COLO668 (cell line): ENCODE data around the gene KCNK10.
"Not testable (repeated sequence)": the region's sequence is repeated elsewhere in the genome, so short reads cannot be mapped to it uniquely, and the experiment has no call there.

Source experiments
- DNase-seq: peaks from one replicate; lab custom pipeline; 2025; ENCODE audit not compliant: unreplicated experiment; lab: John Stamatoyannopoulos, UW

The KCNK10 gene

DNA sequence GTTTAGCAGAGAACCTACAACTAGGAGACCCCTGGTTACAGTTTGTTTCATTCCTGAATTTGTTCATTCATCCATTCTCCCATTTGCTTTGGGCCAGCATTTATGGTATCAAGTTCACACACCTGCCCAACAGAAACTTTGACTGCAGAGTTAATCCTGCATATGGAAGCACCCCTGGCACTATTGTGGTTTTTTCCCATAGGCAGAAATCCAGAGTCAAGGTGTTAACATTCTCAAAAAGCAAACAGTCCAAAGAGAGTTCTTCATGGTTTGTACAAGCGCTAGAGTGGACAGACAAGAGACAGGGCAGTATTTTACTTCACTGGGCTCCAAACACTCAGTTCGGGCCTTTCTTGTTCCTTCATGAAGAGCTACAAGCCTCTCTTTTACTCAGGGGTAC is 51.9 kb downstream of the KCNK10 start:
- no peak for DNase-seq

DNA sequence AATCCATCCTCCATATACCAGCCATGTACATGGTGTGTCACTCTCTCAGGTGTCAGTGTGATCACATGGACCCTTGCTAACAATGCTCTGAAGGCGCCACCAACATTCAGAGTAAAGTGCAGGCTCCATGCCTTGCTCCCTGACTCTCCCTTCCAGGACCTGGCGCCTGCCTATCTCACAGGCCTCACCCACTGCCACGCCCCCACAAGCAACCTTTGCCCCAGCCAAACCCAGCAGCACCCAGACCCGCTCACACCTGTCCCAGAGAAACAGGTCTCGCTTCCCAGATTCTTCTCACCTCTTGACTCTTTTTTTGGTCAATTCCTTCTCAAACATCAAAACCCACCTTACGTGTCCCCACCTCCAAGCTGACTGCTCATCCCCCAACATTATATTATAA is 52.3 kb downstream of the KCNK10 start:
- DNase-seq, result peak; percentile 36

DNA sequence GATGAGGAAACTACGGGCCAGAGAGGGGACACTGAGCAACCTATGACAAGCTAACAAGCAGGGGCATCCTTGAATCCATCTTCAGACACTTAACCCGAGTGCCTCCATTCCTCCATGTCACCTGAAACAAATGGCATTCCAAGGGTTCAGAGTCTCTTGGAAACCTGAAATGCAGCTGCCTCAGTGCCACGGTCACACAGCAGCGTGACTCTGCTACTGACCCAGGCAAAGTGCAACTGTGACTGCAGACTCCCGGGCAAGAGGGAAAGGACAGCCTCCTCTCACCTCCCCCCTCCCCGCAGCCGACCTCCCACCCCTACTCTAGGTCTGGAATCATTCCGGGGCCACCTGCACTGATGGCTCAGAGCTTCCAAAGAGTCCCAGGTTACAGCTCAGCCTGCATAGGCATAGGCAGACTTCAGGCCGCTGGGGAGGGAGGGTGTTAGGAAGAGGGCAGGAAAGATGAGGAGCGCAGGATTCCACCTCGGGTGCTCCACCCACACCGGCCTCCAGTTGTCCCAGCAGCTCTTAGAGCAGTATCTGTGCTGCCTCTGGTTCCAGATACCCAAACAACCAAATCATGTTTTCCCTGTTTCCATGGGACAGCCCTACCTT is 53.2 kb downstream of the KCNK10 start:
- DNase-seq, result no peak

DNA sequence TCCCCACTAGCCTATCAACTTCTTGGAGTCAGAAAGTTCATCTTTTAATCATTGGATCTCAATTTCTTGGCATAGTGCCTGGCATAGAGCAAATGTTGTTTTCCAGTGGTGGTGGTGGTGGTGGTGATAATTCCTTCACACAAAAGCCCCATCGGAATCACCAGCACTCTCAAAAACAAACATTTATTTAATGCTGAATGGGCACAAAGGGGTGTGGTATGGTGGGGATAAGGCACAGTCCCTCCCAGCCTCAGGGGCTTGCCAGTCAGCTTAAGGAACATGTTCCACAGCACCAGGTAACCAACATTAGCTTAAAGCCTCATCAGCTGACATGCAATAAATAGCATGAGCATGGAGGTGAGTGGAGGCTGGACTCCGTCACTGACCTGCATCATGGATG is 56.6 kb downstream of the KCNK10 start:
- DNase-seq, result no peak

DNA sequence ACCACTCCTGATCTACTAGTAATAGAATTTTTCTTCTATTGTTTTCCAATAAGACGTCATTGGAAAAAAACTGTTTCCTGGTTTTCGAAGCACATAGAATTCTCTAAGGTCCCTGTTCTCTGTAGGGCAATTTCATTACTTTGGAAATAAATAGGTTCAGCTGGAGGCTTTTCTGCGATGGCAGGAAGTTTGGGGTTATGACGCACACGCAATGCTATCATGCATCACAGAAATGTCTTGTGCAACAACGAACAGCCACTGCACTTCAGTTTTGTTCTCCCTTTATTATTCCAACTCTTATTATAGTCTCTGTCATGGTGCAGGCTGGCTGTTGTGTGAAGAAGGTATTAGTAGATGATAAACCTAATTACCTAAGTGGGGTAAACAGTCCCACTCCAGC is 59.0 kb downstream of the KCNK10 start:
- DNase-seq, result no peak

DNA sequence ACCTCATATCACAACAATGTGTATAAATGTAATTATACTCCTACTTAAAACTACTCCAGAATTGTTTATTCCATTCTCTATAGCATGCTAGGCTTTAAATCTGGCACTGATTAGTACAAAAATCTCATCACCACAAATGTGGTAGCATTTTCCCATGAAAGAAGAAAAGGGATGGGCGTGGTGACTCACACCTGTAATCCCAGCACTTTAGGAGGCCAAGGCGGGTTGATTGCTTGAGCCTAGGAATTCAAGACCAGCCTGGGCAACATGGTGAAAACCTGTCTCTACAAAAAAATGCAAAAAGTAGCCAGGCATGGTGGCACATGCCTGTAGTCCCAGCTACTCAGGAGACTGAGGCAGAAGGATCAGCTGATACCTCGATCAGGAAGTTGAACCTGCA is 61.8 kb downstream of the KCNK10 start:
- DNase-seq, result not testable (repeated sequence)

DNA sequence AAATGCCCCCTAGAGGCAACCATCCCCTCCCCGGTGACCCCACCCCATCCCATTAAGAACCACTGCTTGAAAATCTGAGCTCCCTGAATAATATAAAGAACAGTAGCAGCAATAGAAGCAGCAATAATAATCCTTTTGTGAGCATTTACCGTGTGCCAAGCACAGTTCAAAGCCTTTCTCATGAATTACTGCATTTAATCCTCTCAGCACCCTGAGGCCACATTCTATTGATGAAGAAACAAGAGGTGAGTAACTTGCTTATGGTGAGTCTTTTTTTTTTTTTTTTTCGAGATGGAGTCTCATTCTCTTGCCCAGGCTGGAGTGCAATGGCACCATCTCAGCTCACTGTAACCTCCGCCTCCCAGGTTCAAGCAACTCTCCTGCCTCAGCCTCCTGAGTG is 65.0 kb downstream of the KCNK10 start:
- DNase-seq, result no peak

DNA sequence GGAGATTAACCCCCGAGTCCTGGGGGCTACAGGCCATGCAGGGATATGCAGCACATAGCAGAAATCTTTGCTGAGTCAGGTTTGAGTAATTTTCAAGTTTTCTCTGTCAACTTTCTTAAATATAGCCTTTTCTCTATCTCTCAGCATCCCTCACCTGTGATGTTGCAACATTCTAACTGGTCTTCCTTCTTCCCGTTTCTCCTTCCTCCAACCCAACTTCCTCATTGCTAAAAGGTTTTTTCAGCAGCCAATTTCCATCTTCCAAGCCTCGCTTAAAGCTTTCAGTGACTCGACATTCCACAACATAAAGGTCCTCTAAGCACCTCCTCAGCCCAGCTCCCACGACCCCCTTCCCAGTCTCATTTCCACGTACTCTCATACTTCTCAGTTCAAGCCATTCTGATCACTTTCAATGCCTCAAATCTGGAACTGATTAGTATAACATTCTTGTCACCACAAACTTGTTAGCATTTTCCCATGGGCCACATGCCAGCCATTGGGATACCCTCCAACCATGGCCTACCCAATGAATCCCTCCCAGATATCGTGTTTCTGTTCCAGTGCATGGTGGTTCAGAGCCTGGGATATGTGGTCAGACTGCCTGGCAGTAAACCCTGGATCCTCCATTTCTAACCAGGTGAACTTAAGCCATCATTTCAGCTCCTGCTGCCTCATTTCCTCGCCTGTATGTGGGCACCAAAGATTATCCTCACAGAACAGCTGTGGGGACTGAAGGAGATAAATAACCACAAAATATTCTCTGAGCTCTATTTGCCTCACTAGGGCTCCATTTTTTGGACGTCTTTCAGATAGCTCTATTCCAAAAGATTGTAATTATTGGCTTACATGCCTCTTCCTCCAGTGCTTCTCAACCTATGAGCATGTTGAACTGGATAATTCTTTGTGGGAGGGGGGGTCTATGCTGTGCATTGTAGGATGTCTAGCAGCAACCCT is 65.8 kb downstream of the KCNK10 start:
- DNase-seq, result no peak

DNA sequence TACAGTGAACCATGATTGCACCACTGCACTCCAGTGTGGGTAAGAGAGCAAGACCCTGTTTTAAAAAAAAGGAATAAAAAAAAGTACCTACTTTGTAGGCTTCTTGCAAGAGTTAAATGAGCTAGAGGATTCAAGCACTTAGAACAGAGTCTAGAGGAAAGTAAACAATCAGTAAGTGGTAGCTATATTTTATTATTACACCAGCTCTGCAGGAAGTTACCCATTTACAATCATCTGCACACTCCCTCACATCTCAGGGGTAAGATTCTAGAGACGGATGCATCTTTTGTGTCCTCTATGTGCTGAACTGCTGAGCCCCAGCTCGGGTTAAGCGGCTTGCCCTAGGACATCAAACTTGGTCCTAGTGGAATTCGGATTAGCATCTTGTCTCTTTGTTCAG is 67.3 kb downstream of the KCNK10 start:
- DNase-seq, result no peak

DNA sequence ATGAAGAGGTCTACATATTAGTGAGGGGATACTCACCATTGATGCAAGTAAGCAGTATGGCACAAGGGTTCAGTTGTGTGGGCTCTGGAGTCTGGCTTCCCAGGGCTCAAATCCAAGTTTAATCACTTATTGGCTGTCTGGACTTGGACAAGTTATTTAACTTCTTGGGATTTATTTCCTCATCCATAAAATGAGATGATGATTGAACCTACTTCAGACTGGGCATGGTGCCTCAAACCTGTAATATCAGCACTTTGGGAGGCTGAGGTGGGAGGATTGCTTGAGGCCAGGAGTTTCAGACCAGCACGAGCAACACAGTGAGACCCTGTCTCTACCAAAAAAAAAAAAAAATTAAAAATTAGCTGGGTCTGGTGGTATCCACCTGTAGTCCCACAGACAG is 67.9 kb downstream of the KCNK10 start:
- no peak for DNase-seq

DNA sequence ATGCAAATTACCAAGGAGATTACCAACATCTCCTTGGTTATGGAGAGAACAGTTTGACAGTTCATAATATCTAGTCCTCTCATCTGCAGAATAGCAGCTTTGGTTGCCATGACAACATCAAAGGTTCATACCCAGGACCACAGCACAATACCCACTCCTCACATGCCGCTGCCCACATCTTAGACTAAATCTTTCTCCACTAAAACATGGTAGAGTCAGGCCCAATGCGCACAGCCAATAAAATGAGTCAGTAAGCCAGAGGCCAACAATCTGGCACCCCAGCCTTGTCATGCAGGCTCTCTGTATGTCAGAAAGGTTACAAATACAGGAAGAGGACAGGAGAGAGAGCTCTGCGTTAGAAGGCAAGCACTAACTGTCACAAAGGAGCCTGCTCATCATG is 70.6 kb downstream of the KCNK10 start:
- no peak for DNase-seq

DNA sequence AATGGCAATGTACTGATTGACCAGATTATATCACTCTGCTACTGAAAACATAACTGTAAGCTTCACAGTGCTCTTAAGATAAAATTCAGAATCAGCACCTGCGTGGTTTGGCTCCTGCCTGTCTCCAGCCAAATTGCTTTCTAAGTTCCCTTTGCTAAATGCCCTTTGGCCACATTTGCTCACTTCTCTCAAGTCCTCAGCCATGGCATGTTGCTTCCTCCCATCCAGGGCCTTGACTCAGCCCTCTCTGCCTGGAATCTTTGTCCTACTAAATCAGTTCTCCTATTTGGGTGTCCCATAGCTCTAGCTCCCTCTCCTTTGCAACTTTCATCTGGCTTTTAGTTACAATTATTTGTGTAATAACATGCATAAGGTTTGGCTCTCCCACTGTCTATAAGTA is 71.4 kb downstream of the KCNK10 start:
- no peak for DNase-seq

DNA sequence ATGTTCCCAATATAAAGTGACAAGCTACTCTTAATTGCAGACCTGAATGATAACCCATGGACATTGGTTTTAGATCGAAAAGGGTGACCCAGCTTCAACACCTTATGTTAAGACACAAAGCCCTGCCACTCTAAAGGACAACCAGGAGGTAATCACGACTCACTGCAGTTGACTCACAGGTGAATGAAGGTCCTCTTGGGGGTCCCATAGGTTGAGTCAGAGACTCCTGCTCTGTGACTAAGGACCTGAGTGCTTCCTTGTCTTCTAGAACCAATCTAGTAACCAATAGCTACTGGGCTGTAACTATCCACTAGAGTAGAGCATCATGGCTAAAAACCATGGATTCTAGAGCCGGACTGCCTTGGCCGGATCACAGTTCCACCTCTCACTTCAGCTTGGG is 73.8 kb downstream of the KCNK10 start:
- DNase-seq, result no peak

DNA sequence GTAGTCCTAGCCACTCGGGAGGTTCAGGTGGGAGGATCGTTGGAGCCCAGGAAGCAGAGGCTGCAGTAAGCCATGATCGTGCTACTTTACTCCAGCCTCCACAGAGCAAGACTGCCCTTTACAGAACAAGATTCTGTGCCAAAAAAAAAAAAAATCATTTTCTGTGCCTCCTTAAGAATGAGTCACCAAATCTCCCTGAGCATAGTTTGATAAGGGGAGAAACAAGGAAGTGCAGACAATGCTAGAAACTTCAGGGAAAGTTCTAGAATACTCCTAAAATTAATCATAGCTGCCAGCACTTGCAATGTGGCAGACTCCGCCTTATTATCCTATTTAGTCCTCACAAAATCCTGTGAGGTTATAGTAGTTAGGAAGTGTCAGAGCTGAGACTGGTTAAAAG is 74.5 kb downstream of the KCNK10 start:
- no peak for DNase-seq

DNA sequence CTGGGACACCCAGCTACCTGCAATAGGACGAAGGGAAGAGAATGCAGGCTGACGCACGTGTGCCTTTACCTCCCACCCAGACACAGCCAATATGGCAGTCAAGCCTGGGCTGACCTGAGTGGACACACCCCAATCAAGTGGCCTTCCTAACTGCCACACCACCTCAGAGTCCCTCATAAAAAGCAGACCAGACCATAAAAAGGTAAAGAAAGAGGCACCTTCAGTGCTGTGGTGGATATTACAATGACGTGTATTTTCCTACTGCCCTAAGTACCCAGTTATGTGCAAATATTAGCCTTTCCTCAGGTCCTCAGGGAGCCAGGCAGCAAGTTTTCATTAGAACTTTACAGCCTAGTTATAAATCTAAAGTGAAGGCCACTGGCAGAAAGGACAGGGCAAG is 75.8 kb downstream of the KCNK10 start:
- no peak for DNase-seq

DNA sequence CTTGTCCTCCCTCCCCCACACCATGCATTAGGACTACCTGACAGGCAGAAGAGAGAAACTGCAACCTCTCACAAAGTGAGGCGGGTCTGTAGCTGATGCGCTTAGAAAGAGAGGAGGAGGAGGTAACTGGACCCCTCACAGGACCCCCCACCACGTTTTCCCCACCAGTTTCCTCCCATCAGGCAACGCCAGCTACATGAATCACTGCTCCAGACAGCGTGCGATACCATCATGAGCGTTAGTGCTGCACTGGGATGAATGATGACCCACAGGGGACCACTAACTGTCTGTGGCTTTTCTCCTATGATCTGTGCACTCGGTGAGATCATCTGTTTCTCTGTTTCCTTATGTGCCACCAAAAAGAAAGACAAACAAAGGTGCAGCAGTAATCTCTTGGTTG is 77.7 kb downstream of the KCNK10 start:
- DNase-seq, result peak; percentile 70

DNA sequence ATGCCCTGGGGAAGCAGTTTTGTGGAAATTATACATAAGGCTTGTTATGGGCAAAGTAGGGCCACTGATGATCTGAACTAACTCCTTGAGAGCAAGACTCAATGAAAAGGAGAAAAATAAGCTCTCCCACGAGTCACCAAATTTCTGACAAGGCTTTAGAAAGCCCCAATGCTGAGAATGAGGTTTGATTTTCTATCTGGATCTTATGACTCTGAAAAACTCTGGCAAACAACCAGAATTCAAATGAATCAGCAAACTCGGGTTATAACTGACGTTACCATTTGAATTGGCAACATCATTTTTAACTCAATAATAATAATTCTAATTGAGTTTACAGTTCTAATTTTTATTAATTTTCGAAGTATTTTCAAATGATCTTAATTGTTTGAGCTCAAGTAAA is 79.1 kb downstream of the KCNK10 start:
- DNase-seq, result no peak

DNA sequence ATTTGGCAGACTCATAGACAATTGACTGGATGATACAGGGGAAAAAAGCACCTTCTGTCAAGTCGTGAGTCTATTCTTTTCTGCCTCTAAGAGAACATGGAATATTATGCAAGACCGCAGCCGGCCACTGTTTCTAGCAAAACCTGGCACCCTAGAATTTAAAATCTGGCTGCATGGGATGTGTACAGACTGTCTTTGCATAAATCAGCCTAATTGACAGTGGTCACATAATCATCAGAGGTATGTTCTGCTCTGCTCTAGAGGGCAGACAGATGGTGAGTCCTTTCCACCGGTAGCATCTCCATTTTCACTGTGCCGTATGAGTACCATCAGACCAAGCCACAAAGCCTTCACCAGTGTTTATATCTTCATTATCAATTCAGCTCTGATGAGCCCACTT is 80.6 kb downstream of the KCNK10 start:
- no peak for DNase-seq

DNA sequence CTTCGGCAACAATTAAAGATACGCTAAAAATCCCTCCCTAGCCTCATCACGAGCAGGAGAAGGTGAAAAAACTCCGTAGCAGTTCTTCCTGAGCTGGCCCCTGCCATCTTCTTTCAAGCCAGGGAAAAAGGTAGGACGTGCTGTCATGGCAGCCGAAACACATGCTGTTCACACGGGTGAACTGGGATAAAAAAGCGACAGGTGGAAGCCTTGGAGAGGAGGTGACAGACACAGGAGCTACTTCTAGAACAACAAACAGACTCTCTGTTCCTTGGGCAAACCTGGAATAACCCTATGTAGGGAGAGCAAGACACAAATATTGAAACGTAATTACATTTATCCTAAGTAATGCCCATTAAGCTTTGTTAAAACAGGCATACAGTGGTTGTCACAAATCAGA is 81.3 kb downstream of the KCNK10 start:
- DNase-seq, result no peak

DNA sequence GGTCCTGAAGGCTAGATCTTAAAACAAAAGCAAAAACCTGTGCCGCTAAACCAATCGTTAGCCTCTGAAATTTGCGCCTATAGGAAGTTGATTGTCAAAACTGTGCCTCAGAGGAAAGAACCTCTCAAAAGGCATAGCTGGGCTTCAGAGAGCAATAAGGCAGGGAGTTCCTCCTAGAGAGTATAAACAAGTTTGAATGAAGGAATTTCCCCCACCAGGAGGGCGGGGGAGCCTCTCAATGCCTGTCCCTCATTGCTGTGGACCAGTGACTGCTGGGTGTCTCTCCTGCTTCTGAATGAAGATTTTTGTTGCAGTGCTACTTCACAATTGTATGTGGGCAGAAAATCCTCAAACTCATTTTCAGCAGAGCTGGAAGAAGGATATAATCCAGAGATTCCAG is 88.6 kb downstream of the KCNK10 start:
- DNase-seq, result no peak

DNA sequence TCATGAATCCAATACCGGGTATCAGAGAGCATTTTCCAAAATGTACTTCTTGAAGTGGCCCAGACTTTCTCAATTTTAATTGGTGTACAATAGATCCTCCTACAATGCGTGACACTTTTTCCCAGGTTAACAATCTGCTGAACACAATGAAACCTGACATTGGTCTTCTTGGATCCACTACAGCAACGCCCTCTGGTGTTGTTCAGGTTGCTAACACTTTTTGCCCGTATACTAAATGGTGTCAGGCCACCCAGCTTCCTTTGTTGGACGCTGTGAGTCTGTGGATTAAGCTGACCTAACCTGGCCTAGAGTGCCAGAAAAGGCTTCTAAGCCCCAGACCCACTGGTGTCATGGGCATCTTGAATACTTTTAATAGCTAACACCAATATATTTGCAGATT is 89.2 kb downstream of the KCNK10 start:
- no peak for DNase-seq

DNA sequence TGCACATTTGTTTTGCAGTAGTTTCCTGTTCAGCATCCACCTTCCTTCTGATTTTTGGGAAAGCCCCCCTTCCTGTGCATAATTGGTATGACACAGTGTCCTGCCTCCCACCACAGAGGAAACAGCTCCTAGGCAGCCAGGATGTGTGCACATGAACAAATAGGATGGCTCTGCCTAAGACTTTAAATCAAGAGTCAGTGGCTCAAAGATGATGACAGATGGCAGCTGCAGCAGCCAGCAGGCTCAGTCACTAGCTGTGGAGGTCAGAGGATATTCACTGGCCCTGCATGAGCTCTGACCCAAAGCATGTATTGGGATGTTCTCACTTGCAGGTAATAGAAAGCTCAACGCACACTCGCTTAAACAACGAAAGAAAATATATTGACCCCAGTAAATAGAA is 90.3 kb downstream of the KCNK10 start:
- peak; percentile 20 for DNase-seq

DNA sequence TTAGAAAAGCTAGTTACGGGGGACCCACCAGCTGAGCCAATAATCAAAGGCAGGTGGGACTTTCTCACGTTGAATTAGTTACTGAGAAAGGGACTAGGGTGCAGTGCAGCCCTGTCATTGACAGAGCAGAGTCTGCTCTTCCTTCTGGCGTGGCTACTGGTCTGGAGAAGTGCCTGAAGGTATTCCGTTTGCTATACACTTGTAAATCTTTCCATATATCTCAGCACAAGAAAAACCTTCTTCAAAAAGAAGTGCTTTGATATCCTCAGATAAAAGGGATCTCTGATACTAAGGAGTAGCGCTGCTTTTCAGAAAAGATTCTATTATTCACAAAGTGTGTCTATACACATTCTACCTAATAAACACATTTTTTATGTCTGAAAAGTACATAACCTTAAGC is 91.5 kb downstream of the KCNK10 start:
- no peak for DNase-seq
